GM19035 (cell line): Measurements from ENCODE around the gene GLRX5.

Source experiments
- ATAC-seq: cut with Tn5 transposase; IDR thresholded peaks from one replicate; pipeline ENCODE4 v1.9.1; 2021; ENCODE audit not compliant: unreplicated experiment

GLRX5 gene

GRCh38 chr14:95515596-95516552 is 19.0 kb upstream of the GLRX5 start:
- ATAC-seq = peak; percentile 81

- peak; percentile 48 for ATAC-seq
Observed at GRCh38 chr14:95516554-95517181, 18.2 kb upstream of the GLRX5 start, which contains the start of gene SYNE3. TSS of gene SYNE3 (minus strand) at chr14:95516650. CDS start at chr14:95475821, 40,829 bp downstream.

- no peak for ATAC-seq
Observed at GRCh38 chr14:95518045-95518751, 16.7 kb upstream of the GLRX5 start.

GRCh38 chr14:95519699-95520098 is 15.2 kb upstream of the GLRX5 start:
- ATAC-seq = no peak

- ATAC-seq = no peak
Observed at GRCh38 chr14:95520346-95520745, 14.5 kb upstream of the GLRX5 start.

GRCh38 chr14:95521001-95521400 is 13.8 kb upstream of the GLRX5 start:
- no peak for ATAC-seq

- no peak for ATAC-seq
Observed at GRCh38 chr14:95522116-95522515, 12.7 kb upstream of the GLRX5 start.

- ATAC-seq = no peak
Observed at GRCh38 chr14:95522556-95522955, 12.3 kb upstream of the GLRX5 start.

- no peak for ATAC-seq
Observed at GRCh38 chr14:95523051-95523814, 11.6 kb upstream of the GLRX5 start.

- ATAC-seq = no peak
Observed at GRCh38 chr14:95523815-95524448, 10.9 kb upstream of the GLRX5 start.

- no peak for ATAC-seq
Observed at GRCh38 chr14:95524706-95525512, 9.9 kb upstream of the GLRX5 start.

GRCh38 chr14:95525999-95526398 is 8.9 kb upstream of the GLRX5 start:
- no peak for ATAC-seq

- no peak for ATAC-seq
Observed at GRCh38 chr14:95526483-95527386, 8.1 kb upstream of the GLRX5 start.

GRCh38 chr14:95527387-95528002 is 7.4 kb upstream of the GLRX5 start:
- ATAC-seq = no peak

GRCh38 chr14:95529216-95529615 is 5.6 kb upstream of the GLRX5 start:
- ATAC-seq = no peak

GRCh38 chr14:95530473-95531276 is 4.2 kb upstream of the GLRX5 start:
- no peak for ATAC-seq

- no peak for ATAC-seq
Observed at GRCh38 chr14:95531473-95531872, 3.4 kb upstream of the GLRX5 start.
